Sigmoid colon (tissue), 4 donors: Measurements from ENCODE around the gene WNT2B.

Experiments
- CTCF ChIP-seq, 4 experiments: fragments of 450-650 bp in 3 of 4; fragments of 200-600 bp in 1 of 4; IDR thresholded peaks; one replicate each; pipeline ENCODE4 v1.5.1; 2016 to 2019; ENCODE audit warnings: antibody characterized with exemption in 4 of 4, mild to moderate bottlenecking in 3 of 4, moderate library complexity in 2 of 4
- EP300 ChIP-seq, 4 donors: sonication (generic); formaldehyde crosslinking; IDR thresholded peaks; one replicate each; pipeline ENCODE4 v1.6.1; 2017; ENCODE audit warnings: antibody characterized with exemption in 4 of 4
- POLR2A ChIP-seq, 2 donors: fragments of 450-650 bp; IDR thresholded peaks; one replicate each; pipeline ENCODE4 v1.6.1; 2016; ENCODE audit warnings: antibody characterized with exemption in 2 of 2, mild to moderate bottlenecking in 2 of 2, moderate library complexity in 2 of 2
- POLR2AphosphoS5 ChIP-seq, 4 donors: sonication (generic); formaldehyde crosslinking; IDR thresholded peaks; one replicate each; pipeline ENCODE4 v1.6.1; 2017; ENCODE audit warnings: antibody characterized with exemption in 4 of 4

- TF ChIP-seq CTCF (IDR thresholded peaks at IDR 0.05) (no peak), POLR2A (IDR thresholded peaks at IDR 0.05) (no peak), EP300 (IDR thresholded peaks at IDR 0.05) (no peak), POLR2AphosphoS5 (IDR thresholded peaks at IDR 0.05) (no peak)
Observed at GRCh38 chr1:112514901-112515300, 6.1 kb downstream of the WNT2B start.
